Subcutaneous abdominal adipose tissue (tissue), 5 donors: Measurements from ENCODE around the gene TMEM63A.

ENCODE experiments used
- H3K27ac ChIP-seq: one replicate; pipeline ENCODE4 v1.7.0; 2013; ENCODE audit warnings: low read depth, mild to moderate bottlenecking, inconsistent platforms, low read length, moderate library complexity
- H3K27me3 ChIP-seq, 5 donors: one replicate each; pipeline ENCODE4 v1.7.0; 2013; ENCODE audit warnings: low read length in 5 of 5, inconsistent platforms in 1 of 5; ENCODE audit not compliant: control insufficient read depth in 5 of 5, insufficient read depth in 4 of 5
- H3K36me3 ChIP-seq, 5 donors: one replicate each; pipeline ENCODE4 v1.7.0; 2013; ENCODE audit warnings: low read length in 5 of 5; ENCODE audit not compliant: control insufficient read depth in 5 of 5, insufficient read depth in 5 of 5
- H3K4me1 ChIP-seq, 5 donors: one replicate each; pipeline ENCODE4 v1.7.0; 2013; ENCODE audit warnings: low read length in 5 of 5, mild to moderate bottlenecking in 3 of 5, moderate library complexity in 1 of 5; ENCODE audit not compliant: control insufficient read depth in 5 of 5, insufficient read depth in 5 of 5
- H3K4me3 ChIP-seq, 5 donors: one replicate each; pipeline ENCODE4 v1.7.0; 2013; ENCODE audit warnings: low read length in 5 of 5, low read depth in 1 of 5
- H3K9ac ChIP-seq, 5 donors: one replicate each; pipeline ENCODE4 v1.7.0; 2013; ENCODE audit warnings: low read length in 5 of 5, mild to moderate bottlenecking in 4 of 5, moderate library complexity in 3 of 5
- H3K9me3 ChIP-seq, 5 donors: one replicate each; pipeline ENCODE4 v1.7.0; 2013; ENCODE audit warnings: low read length in 5 of 5; ENCODE audit not compliant: control insufficient read depth in 5 of 5
- donor health status: healthy.
- donor health status: healthy.
- donor health status: healthy.
- donor health status: healthy.
- donor health status: healthy.

TMEM63A gene

GRCh38 chr1:225868631-225869330 lies 13.4 kb downstream of the TMEM63A start:
- no peak overlapping the region for H3K4me3 ChIP-seq
- H3K9me3 ChIP-seq, result no peaks in the 10 kb centered on the region
- H3K27ac ChIP-seq, result no peak overlapping the region
- H3K4me1 ChIP-seq, result peaks cover 0 to 9% (median 4%) of the 10 kb centered on the region in 5 donors
- no peaks in the 10 kb centered on the region for H3K27me3 ChIP-seq
- H3K36me3 ChIP-seq, result peaks cover 7 to 95% (median 85%) of the 10 kb centered on the region in 5 donors
- no peak overlapping the region for H3K9ac ChIP-seq

GRCh38 chr1:225866981-225867380 lies 15.2 kb downstream of the TMEM63A start:
- no peak overlapping the region for H3K4me3 ChIP-seq
- no peaks in the 10 kb centered on the region for H3K9me3 ChIP-seq
- no peaks in the 10 kb centered on the region for H3K27me3 ChIP-seq
- H3K36me3 ChIP-seq, result peaks cover 4 to 94% (median 86%) of the 10 kb centered on the region in 5 donors
- no peak overlapping the region for H3K27ac ChIP-seq
- peaks cover 0 to 9% (median 4%) of the 10 kb centered on the region in 5 donors for H3K4me1 ChIP-seq
- H3K9ac ChIP-seq, result no peak overlapping the region

GRCh38 chr1:225866061-225866837 lies 15.9 kb downstream of the TMEM63A start:
- Histone ChIP-seq H3K27ac (no peak overlapping the region), H3K4me1 (peaks cover 0 to 9% (median 4%) of the 10 kb centered on the region in 5 donors), H3K36me3 (peaks cover 4 to 94% (median 86%) of the 10 kb centered on the region in 5 donors), H3K4me3 (no peak overlapping the region), H3K9ac (no peak overlapping the region), H3K27me3 (no peaks in the 10 kb centered on the region), H3K9me3 (no peaks in the 10 kb centered on the region)

GRCh38 chr1:225865514-225865913 lies 16.7 kb downstream of the TMEM63A start:
- Histone ChIP-seq H3K4me3 (no peak overlapping the region), H3K27me3 (no peaks in the 10 kb centered on the region), H3K27ac (no peak overlapping the region), H3K9me3 (no peaks in the 10 kb centered on the region), H3K9ac (no peak overlapping the region), H3K4me1 (peaks cover 0 to 9% (median 4%) of the 10 kb centered on the region in 5 donors), H3K36me3 (peaks cover 4 to 94% (median 86%) of the 10 kb centered on the region in 5 donors)

- Histone ChIP-seq H3K4me3 (no peak overlapping the region), H3K27me3 (no peaks in the 10 kb centered on the region), H3K9me3 (no peaks in the 10 kb centered on the region), H3K9ac (no peak overlapping the region), H3K36me3 (peaks cover 4 to 93% (median 85%) of the 10 kb centered on the region in 5 donors), H3K4me1 (peaks cover 0 to 4% (median 0%) of the 10 kb centered on the region in 5 donors), H3K27ac (no peak overlapping the region)
Measured at GRCh38 chr1:225863167-225863566, 19.0 kb downstream of the TMEM63A start.

GRCh38 chr1:225862581-225862950 lies 19.6 kb downstream of the TMEM63A start:
- H3K36me3 ChIP-seq, result peaks cover 2 to 87% (median 82%) of the 10 kb centered on the region in 5 donors
- no peaks in the 10 kb centered on the region for H3K9me3 ChIP-seq
- no peak overlapping the region for H3K9ac ChIP-seq
- H3K4me1 ChIP-seq, result peaks cover 0 to 4% (median 0%) of the 10 kb centered on the region in 5 donors
- H3K27ac ChIP-seq, result no peak overlapping the region
- H3K4me3 ChIP-seq, result no peak overlapping the region
- H3K27me3 ChIP-seq, result no peaks in the 10 kb centered on the region

- peaks cover 0 to 4% (median 0%) of the 10 kb centered on the region in 5 donors for H3K4me1 ChIP-seq
- H3K36me3 ChIP-seq, result peaks cover 2 to 86% (median 80%) of the 10 kb centered on the region in 5 donors
- H3K4me3 ChIP-seq, result no peak overlapping the region
- no peak overlapping the region for H3K27ac ChIP-seq
- H3K27me3 ChIP-seq, result no peaks in the 10 kb centered on the region
- H3K9ac ChIP-seq, result no peak overlapping the region
- no peaks in the 10 kb centered on the region for H3K9me3 ChIP-seq
Measured at GRCh38 chr1:225861834-225862580, 20.2 kb downstream of the TMEM63A start.

- Histone ChIP-seq H3K4me1 (no peaks in the 10 kb centered on the region), H3K4me3 (no peak overlapping the region), H3K27ac (no peak overlapping the region), H3K36me3 (peaks cover 2 to 84% (median 77%) of the 10 kb centered on the region in 5 donors), H3K27me3 (no peaks in the 10 kb centered on the region), H3K9ac (no peak overlapping the region), H3K9me3 (no peaks in the 10 kb centered on the region)
Measured at GRCh38 chr1:225860876-225861441, 21.2 kb downstream of the TMEM63A start.

- no peak overlapping the region for H3K27ac ChIP-seq
- H3K27me3 ChIP-seq, result no peaks in the 10 kb centered on the region
- H3K4me1 ChIP-seq, result no peaks in the 10 kb centered on the region
- peaks cover 3 to 80% (median 74%) of the 10 kb centered on the region in 5 donors for H3K36me3 ChIP-seq
- no peaks in the 10 kb centered on the region for H3K9me3 ChIP-seq
- no peak overlapping the region for H3K4me3 ChIP-seq
- H3K9ac ChIP-seq, result no peak overlapping the region
Measured at GRCh38 chr1:225860107-225860506, 22.1 kb downstream of the TMEM63A start.
